Right forelimb (tissue), 1 donor: ENCODE measurements around the gene CFAP99.
A peak's percentile ranks its signal among the peaks of the same experiment; 100 is the strongest.

ENCODE experiments used
- DNase-seq: peaks from one replicate; pipeline ENCODE4 v3.0.0-alpha.2; 2018

The CFAP99 gene

GRCh38 chr4:2393353-2394270 is 25.1 kb upstream of the CFAP99 start:
- peak; percentile 77 for DNase-seq

GRCh38 chr4:2394528-2394927 is 24.2 kb upstream of the CFAP99 start:
- no peak for DNase-seq

- DNase-seq, result no peak
Measured at GRCh38 chr4:2395038-2395437, 23.7 kb upstream of the CFAP99 start.

- no peak for DNase-seq
Measured at GRCh38 chr4:2395584-2395983, 23.2 kb upstream of the CFAP99 start.

GRCh38 chr4:2396781-2397368 is 21.9 kb upstream of the CFAP99 start:
- DNase-seq, result no peak

GRCh38 chr4:2397596-2398379 is 21.0 kb upstream of the CFAP99 start:
- DNase-seq, result no peak

GRCh38 chr4:2399216-2399615 is 19.5 kb upstream of the CFAP99 start:
- no peak for DNase-seq

GRCh38 chr4:2399631-2400190 is 19.0 kb upstream of the CFAP99 start:
- DNase-seq, result no peak

GRCh38 chr4:2400841-2401609 is 17.7 kb upstream of the CFAP99 start:
- no peak for DNase-seq

- DNase-seq, result no peak
Measured at GRCh38 chr4:2401610-2401983, 17.2 kb upstream of the CFAP99 start.

GRCh38 chr4:2402048-2402842 is 16.5 kb upstream of the CFAP99 start:
- DNase-seq, result peak; percentile 77

- DNase-seq, result no peak
Measured at GRCh38 chr4:2402941-2403340, 15.8 kb upstream of the CFAP99 start.

- no peak for DNase-seq
Measured at GRCh38 chr4:2406406-2406805, 12.3 kb upstream of the CFAP99 start.

GRCh38 chr4:2406920-2407319 is 11.8 kb upstream of the CFAP99 start:
- no peak for DNase-seq

- DNase-seq, result no peak
Measured at GRCh38 chr4:2407991-2408342, 10.8 kb upstream of the CFAP99 start.

- DNase-seq, result no peak
Measured at GRCh38 chr4:2408401-2408958, 10.3 kb upstream of the CFAP99 start.

GRCh38 chr4:2408976-2409375 is 9.8 kb upstream of the CFAP99 start:
- no peak for DNase-seq

- no peak for DNase-seq
Measured at GRCh38 chr4:2409381-2409783, 9.4 kb upstream of the CFAP99 start.

GRCh38 chr4:2411786-2412510 is 6.8 kb upstream of the CFAP99 start:
- no peak for DNase-seq

- DNase-seq, result no peak
Measured at GRCh38 chr4:2412534-2412884, 6.2 kb upstream of the CFAP99 start.
